SK-N-SH (cell line): ENCODE results near the gene MRPL46. TPM values are rescaled to one million over a fixed set of nuclear protein-coding genes. Genes with fewer than 3 reads are reported as not detected.

Experiments used
- CTCF ChIA-PET: fragments of 300-600, 350-600 bp; formaldehyde crosslinking; extraction: SDS; loops from one replicate; lab custom pipeline; 2021; lab: Yijun Ruan, JAX
- POLR2A ChIA-PET: fragments of 350-600 bp; sonication (Branson Sonifier 250); formaldehyde crosslinking; extraction: SDS; loops from one replicate; lab custom pipeline; 2020; ENCODE audit warnings: antibody characterized with exemption, inconsistent platforms; lab: Yijun Ruan, JAX
- DNase-seq: peaks from one replicate; pipeline ENCODE4 v3.0.0; 2012
- H2AFZ ChIP-seq: fragments of 200-600 bp; sonication (generic); 2 replicates; pipeline ENCODE4 v1.8.1; 2016; ENCODE audit warnings: antibody characterized with exemption, mild to moderate bottlenecking, low read depth
- H3F3A ChIP-seq: fragments of 200-600 bp; sonication (generic); replicated peaks from 2 replicates; pipeline ENCODE3; 2016; ENCODE audit warnings: antibody characterized with exemption, mild to moderate bottlenecking; ENCODE audit not compliant: insufficient read depth
- H3K27ac ChIP-seq, 2 experiments: fragments of 200-500 bp in 1 of 2; fragments of 200-600 bp in 1 of 2; sonication (Bioruptor generic) in 1 of 2; sonication (generic), shearing (Covaris generic) in 1 of 2; 2 replicates each; pipeline versions ENCODE4 v1.5.1 to v1.6.1; 2014 to 2016; ENCODE audit warnings: low read depth in 2 of 2, inconsistent platforms in 1 of 2, low read length in 1 of 2, mild to moderate bottlenecking in 1 of 2, mixed read lengths in 1 of 2
- H3K27me3 ChIP-seq: fragments of 200-600 bp; sonication (generic), shearing (Covaris generic); 2 replicates; pipeline ENCODE4 v1.6.1; 2016; ENCODE audit warnings: mixed run types; ENCODE audit not compliant: insufficient read depth
- H3K36me3 ChIP-seq, 2 experiments: fragments of 200-500 bp in 1 of 2; fragments of 200-600 bp in 1 of 2; sonication (Bioruptor generic) in 1 of 2; sonication (generic) in 1 of 2; replicated peaks in 1 of 2; 2 replicates each; pipeline versions ENCODE3 to v1.5.1; 2014 to 2016; ENCODE audit warnings: low read length in 1 of 2, mild to moderate bottlenecking in 1 of 2; ENCODE audit not compliant: insufficient read depth in 2 of 2, control insufficient read depth in 1 of 2
- H3K4me1 ChIP-seq, 2 experiments: fragments of 200-500 bp in 1 of 2; fragments of 200-600 bp in 1 of 2; sonication (Bioruptor generic) in 1 of 2; sonication (generic), shearing (Covaris generic) in 1 of 2; 2 replicates each; pipeline versions ENCODE4 v1.5.1 to v1.6.1; 2014 to 2016; ENCODE audit warnings: low read depth in 1 of 2, low read length in 1 of 2, mixed run types in 1 of 2; ENCODE audit not compliant: insufficient read depth in 2 of 2, control insufficient read depth in 1 of 2
- H3K4me2 ChIP-seq: fragments of 200-600 bp; sonication (generic), shearing (Covaris generic); 2 replicates; pipeline ENCODE4 v1.6.1; 2017; ENCODE audit warnings: mixed run types
- H3K4me3 ChIP-seq, 2 experiments: fragments of 200-500 bp in 1 of 2; fragments of 200-600 bp in 1 of 2; sonication (Bioruptor generic) in 1 of 2; sonication (generic), shearing (Covaris generic) in 1 of 2; 2 replicates each; pipeline versions ENCODE4 v1.5.1 to v1.8.1; 2014 to 2016; ENCODE audit warnings: low read depth in 2 of 2, inconsistent platforms in 1 of 2, low read length in 1 of 2, mild to moderate bottlenecking in 1 of 2, mixed read lengths in 1 of 2, moderate library complexity in 1 of 2
- H3K79me2 ChIP-seq: fragments of 200-600 bp; sonication (generic); 2 replicates; pipeline ENCODE4 v1.8.1; 2017; ENCODE audit warnings: mild to moderate bottlenecking; ENCODE audit not compliant: insufficient read depth
- H3K9ac ChIP-seq: fragments of 200-600 bp; sonication (generic); 2 replicates; pipeline ENCODE4 v1.6.1; 2017; ENCODE audit warnings: mixed run types
- H3K9me2 ChIP-seq: fragments of 200-600 bp; sonication (generic); 2 replicates; pipeline ENCODE4 v1.6.1; 2017; ENCODE audit warnings: mixed run types
- H3K9me3 ChIP-seq: fragments of 200-600 bp; sonication (generic); 2 replicates; pipeline ENCODE4 v1.6.1; 2017; ENCODE audit warnings: mixed run types, mild to moderate bottlenecking, moderate library complexity
- H4K20me1 ChIP-seq: fragments of 200-600 bp; sonication (generic); 2 replicates; pipeline ENCODE4 v1.6.1; 2017; ENCODE audit warnings: mild to moderate bottlenecking, mixed run types; ENCODE audit not compliant: insufficient read depth
- CHD2 ChIP-seq: fragments of 150-350 bp; IDR thresholded peaks from 2 replicates; pipeline ENCODE4 v1.6.1; 2018; ENCODE audit warnings: low read length; ENCODE audit not compliant: partially characterized antibody
- FOXM1 ChIP-seq: IDR thresholded peaks from 2 replicates; pipeline ENCODE4 v1.4.0; 2012; ENCODE audit warnings: low read depth, mild to moderate bottlenecking
- IRF3 ChIP-seq: fragments of 150-350 bp; IDR thresholded peaks from 2 replicates; pipeline ENCODE4 v1.6.1; 2016; ENCODE audit warnings: mild to moderate bottlenecking, low read depth, low read length
- JUND ChIP-seq: IDR thresholded peaks from 2 replicates; pipeline ENCODE4 v1.4.0; 2012
- MEF2A ChIP-seq: IDR thresholded peaks from 2 replicates; pipeline ENCODE4 v1.4.0; 2012; ENCODE audit warnings: low read depth, borderline replicate concordance
- MXI1 ChIP-seq: IDR thresholded peaks from 2 replicates; pipeline ENCODE4 v1.6.1; 2012; ENCODE audit warnings: mild to moderate bottlenecking, low read depth, low read length, improper control_type of control experiment
- RXRA ChIP-seq: IDR thresholded peaks from 2 replicates; pipeline ENCODE4 v1.4.0; 2012; ENCODE audit warnings: low read depth, mild to moderate bottlenecking, borderline replicate concordance
- TEAD4 ChIP-seq: IDR thresholded peaks from 2 replicates; pipeline ENCODE4 v1.4.0; 2012; ENCODE audit warnings: mild to moderate bottlenecking, borderline replicate concordance; ENCODE audit not compliant: insufficient read depth
- USF1 ChIP-seq: IDR thresholded peaks from 2 replicates; pipeline ENCODE4 v1.4.0; 2012; ENCODE audit warnings: low read depth, borderline replicate concordance
- YY1 ChIP-seq: IDR thresholded peaks from 2 replicates; pipeline ENCODE4 v1.4.0; 2012; ENCODE audit warnings: low read depth, mild to moderate bottlenecking
- ZBTB33 ChIP-seq: IDR thresholded peaks from 2 replicates; pipeline ENCODE4 v1.4.0; 2012; ENCODE audit warnings: low read depth, borderline replicate concordance
- polyA plus RNA-seq, 3 experiments: library from polyadenylated mRNA; depleted of rRNA; stranded (reverse); fragments of >200 nt; gene quantifications; 2 replicates each; pipeline ENCODE4 v1.2.3, GENCODE V29; 2012
- TF ChIP-seq, protein P1 (sequence below): IDR thresholded peaks from 2 replicates; pipeline ENCODE4 v1.4.0; 2012; ENCODE audit warnings: low read depth
- TF ChIP-seq, protein P2 (sequence below): IDR thresholded peaks from 2 replicates; pipeline ENCODE4 v1.6.1; 2012; ENCODE audit warnings: mild to moderate bottlenecking, low read depth, low read length, moderate library complexity

MRPL46 gene
- polyA plus RNA-seq, 1 of the 3 experiments (the other 2 are of a cell fraction): 33.8 TPM

- H3F3A ChIP-seq: no peaks in the 10 kb centered on the region
- H2AFZ ChIP-seq: no peak overlapping the region
- H3K4me3 ChIP-seq: no peak overlapping the region
- H3K9ac ChIP-seq: no peak overlapping the region
- CTCF ChIA-PET: interaction anchor here (1.1 to 1.2 kb wide), 2 partner anchors 15 to 17 kb away, joined by 3 read pairs; no protein-coding TSS in a partner anchor
- H3K36me3 ChIP-seq: no peaks in the 10 kb centered on the region
- peaks cover 0 to 22% of the 10 kb centered on the region in 2 experiments; a peak in 2 of 4 replicates for H3K4me1 ChIP-seq
- H4K20me1 ChIP-seq: no peaks in the 10 kb centered on the region
- no peaks in the 10 kb centered on the region for H3K9me3 ChIP-seq
- no peak overlapping the region for H3K4me2 ChIP-seq
- TF ChIP-seq CHD2 (no peak), FOXM1 (no peak), TEAD4 (no peak), USF1 (no peak), YY1 (no peak), MEF2A (no peak), MXI1 (no peak), JUND (no peak), RXRA (no peak), ZBTB33 (no peak), IRF3 (no peak)
- TF ChIP-seq, protein P1, sequence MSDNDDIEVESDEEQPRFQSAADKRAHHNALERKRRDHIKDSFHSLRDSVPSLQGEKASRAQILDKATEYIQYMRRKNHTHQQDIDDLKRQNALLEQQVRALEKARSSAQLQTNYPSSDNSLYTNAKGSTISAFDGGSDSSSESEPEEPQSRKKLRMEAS: no peak
- TF ChIP-seq, protein P2, sequence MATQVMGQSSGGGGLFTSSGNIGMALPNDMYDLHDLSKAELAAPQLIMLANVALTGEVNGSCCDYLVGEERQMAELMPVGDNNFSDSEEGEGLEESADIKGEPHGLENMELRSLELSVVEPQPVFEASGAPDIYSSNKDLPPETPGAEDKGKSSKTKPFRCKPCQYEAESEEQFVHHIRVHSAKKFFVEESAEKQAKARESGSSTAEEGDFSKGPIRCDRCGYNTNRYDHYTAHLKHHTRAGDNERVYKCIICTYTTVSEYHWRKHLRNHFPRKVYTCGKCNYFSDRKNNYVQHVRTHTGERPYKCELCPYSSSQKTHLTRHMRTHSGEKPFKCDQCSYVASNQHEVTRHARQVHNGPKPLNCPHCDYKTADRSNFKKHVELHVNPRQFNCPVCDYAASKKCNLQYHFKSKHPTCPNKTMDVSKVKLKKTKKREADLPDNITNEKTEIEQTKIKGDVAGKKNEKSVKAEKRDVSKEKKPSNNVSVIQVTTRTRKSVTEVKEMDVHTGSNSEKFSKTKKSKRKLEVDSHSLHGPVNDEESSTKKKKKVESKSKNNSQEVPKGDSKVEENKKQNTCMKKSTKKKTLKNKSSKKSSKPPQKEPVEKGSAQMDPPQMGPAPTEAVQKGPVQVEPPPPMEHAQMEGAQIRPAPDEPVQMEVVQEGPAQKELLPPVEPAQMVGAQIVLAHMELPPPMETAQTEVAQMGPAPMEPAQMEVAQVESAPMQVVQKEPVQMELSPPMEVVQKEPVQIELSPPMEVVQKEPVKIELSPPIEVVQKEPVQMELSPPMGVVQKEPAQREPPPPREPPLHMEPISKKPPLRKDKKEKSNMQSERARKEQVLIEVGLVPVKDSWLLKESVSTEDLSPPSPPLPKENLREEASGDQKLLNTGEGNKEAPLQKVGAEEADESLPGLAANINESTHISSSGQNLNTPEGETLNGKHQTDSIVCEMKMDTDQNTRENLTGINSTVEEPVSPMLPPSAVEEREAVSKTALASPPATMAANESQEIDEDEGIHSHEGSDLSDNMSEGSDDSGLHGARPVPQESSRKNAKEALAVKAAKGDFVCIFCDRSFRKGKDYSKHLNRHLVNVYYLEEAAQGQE: no peak
- TF ChIP-seq, all 33 proteins: peak for 0
- Histone ChIP-seq H3K27ac (no peak overlapping the region), H3K9me2 (no peaks in the 10 kb centered on the region), H3K27me3 (no peaks in the 10 kb centered on the region), H3K79me2 (no peaks in the 10 kb centered on the region)
- DNase-seq: no peak
- POLR2A ChIA-PET: no interaction called here
Observed at GRCh38 chr15:88430051-88430450, 37.1 kb downstream of the MRPL46 start.
